Activated CD4-positive, alpha-beta memory T cell treated with anti-CD3 and anti-CD28 coated beads, Interleukin-2, amount 10 ng/mL, durations not matched to agents 7 days and 5 days (primary cell): ENCODE results near the gene GAL3ST1. TPM values are rescaled to one million over a fixed set of nuclear protein-coding genes. Genes with fewer than 3 reads are reported as not detected.
"Not testable (repeated sequence)": the region's sequence is repeated elsewhere in the genome, so short reads cannot be mapped to it uniquely, and the experiment has no call there.

Source experiments
- CTCF ChIA-PET: fragments of 350-600 bp; sonication (Branson Sonifier 250); formaldehyde crosslinking; loops from one replicate; lab custom pipeline; 2021; ENCODE audit warnings: antibody characterized with exemption, inconsistent platforms; lab: Charles Lee
- POLR2A ChIA-PET: fragments of 350-600 bp; sonication (Branson Sonifier 250); formaldehyde crosslinking; loops from one replicate; lab custom pipeline; 2021; ENCODE audit warnings: antibody characterized with exemption; lab: Charles Lee
- DNase-seq: peaks from one replicate; pipeline ENCODE4 v3.0.0-alpha.2; 2020
- H3K27ac Mint-ChIP-seq: one replicate; pipeline ENCODE4 v1.8.0; 2021; ENCODE audit warnings: mild to moderate bottlenecking, mixed read lengths
- H3K27me3 Mint-ChIP-seq: one replicate; pipeline ENCODE4 v1.8.0; 2021; ENCODE audit warnings: mixed read lengths
- H3K36me3 Mint-ChIP-seq: one replicate; pipeline ENCODE4 v1.8.0; 2021; ENCODE audit warnings: low read depth, mixed read lengths
- H3K4me1 Mint-ChIP-seq: one replicate; pipeline ENCODE4 v1.8.0; 2021; ENCODE audit warnings: mixed read lengths
- H3K4me3 Mint-ChIP-seq: one replicate; pipeline ENCODE4 v1.8.0; 2021; ENCODE audit warnings: mild to moderate bottlenecking, mixed read lengths
- H3K9me3 Mint-ChIP-seq: one replicate; pipeline ENCODE4 v1.8.0; 2021; ENCODE audit warnings: mixed read lengths
- total RNA-seq, 2 experiments: library from RNA; stranded (reverse); gene quantifications; one replicate each; pipeline ENCODE4 v1.2.3, GENCODE V29; 2021

Gene GAL3ST1
- total RNA-seq, 2 experiments from 2014 or later, result not detected

GRCh38 chr22:30592360-30592713, 17.9 kb upstream of the GAL3ST1 start:
- peaks cover 11% of the 10 kb centered on the region for H3K27me3 Mint-ChIP-seq
- H3K9me3 Mint-ChIP-seq, H3K4me1 Mint-ChIP-seq, H3K4me3 Mint-ChIP-seq, H3K27ac Mint-ChIP-seq, DNase-seq: not testable (repeated sequence)
- POLR2A ChIA-PET, result interaction anchor here (0.6 to 3.8 kb wide), 5 partner anchors 8 to 169 kb away, joined by 3 to 16 read pairs (median 11); partner anchors contain the start of genes SLC35E4 and TCN2
- CTCF ChIA-PET, result interaction anchor here (1.7 to 9.2 kb wide), 3 partner anchors 9 to 42 kb away, joined by 12 to 54 read pairs (median 12); partner anchors contain the start of gene TCN2
- H3K36me3 Mint-ChIP-seq, result peaks cover 13% of the 10 kb centered on the region

GRCh38 chr22:30591588-30592359, 17.3 kb upstream of the GAL3ST1 start, which contains the start of gene PES1:
Gene PES1 (minus strand): TSS chr22:30591910. CDS start chr22:30591833, 77 bp downstream.
- Mint-ChIP-seq H3K27ac (no peak within 1 kb of the TSS), H3K9me3 (no peaks in the 10 kb centered on the region), H3K4me3 (no peak within 1 kb of the TSS), H3K36me3 (peaks cover 18% of the 10 kb centered on the region), H3K27me3 (peaks cover 10% of the 10 kb centered on the region), H3K4me1 (peaks cover 1% of the 10 kb centered on the region)
- ChIA-PET POLR2A (interaction anchor here (0.6 to 3.8 kb wide), 8 partner anchors 13 to 168 kb away, joined by 3 to 16 read pairs (median 4); partner anchors contain the start of genes SLC35E4 and TCN2), CTCF (interaction anchor here (0.9 to 9.2 kb wide), 4 partner anchors 10 to 168 kb away, joined by 3 to 54 read pairs (median 12); partner anchors contain the start of gene TCN2)
- DNase-seq, result peak; percentile 95

- H3K9me3 Mint-ChIP-seq, result no peaks in the 10 kb centered on the region
- CTCF ChIA-PET, result interaction anchor here (0.9 to 9.2 kb wide), 4 partner anchors 10 to 167 kb away, joined by 3 to 54 read pairs (median 12); partner anchors contain the start of gene TCN2
- POLR2A ChIA-PET, result interaction anchor here (0.7 to 3.8 kb wide), 7 partner anchors 13 to 168 kb away, joined by 3 to 16 read pairs (median 5); partner anchors contain the start of genes SLC35E4 and TCN2
- peaks cover 10% of the 10 kb centered on the region for H3K27me3 Mint-ChIP-seq
- peaks cover 23% of the 10 kb centered on the region for H3K36me3 Mint-ChIP-seq
- DNase-seq, result no peak
- peaks cover 1% of the 10 kb centered on the region for H3K4me1 Mint-ChIP-seq
- H3K27ac Mint-ChIP-seq, result no peak overlapping the region
- H3K4me3 Mint-ChIP-seq, result no peak overlapping the region
Measured at GRCh38 chr22:30591191-30591587, 16.7 kb upstream of the GAL3ST1 start.

- Mint-ChIP-seq H3K27me3 (no peaks in the 10 kb centered on the region), H3K4me1 (no peaks in the 10 kb centered on the region), H3K27ac (no peak overlapping the region), H3K4me3 (no peak overlapping the region), H3K9me3 (no peaks in the 10 kb centered on the region), H3K36me3 (peaks cover 51% of the 10 kb centered on the region)
- ChIA-PET CTCF (interaction anchor here (1.2 to 1.9 kb wide), 2 partner anchors 15 to 168 kb away, joined by 4 to 6 read pairs; no protein-coding TSS in a partner anchor), POLR2A (interaction anchor here (0.7 kb wide), 1 partner anchor 13 kb away, joined by 3 read pairs; no protein-coding TSS in a partner anchor)
- DNase-seq, result no peak
Measured at GRCh38 chr22:30586414-30586813, 11.9 kb upstream of the GAL3ST1 start.

GRCh38 chr22:30584441-30584840, 10.0 kb upstream of the GAL3ST1 start:
- Mint-ChIP-seq H3K4me1 (no peaks in the 10 kb centered on the region), H3K27me3 (no peaks in the 10 kb centered on the region), H3K27ac (no peak overlapping the region), H3K36me3 (peaks cover 70% of the 10 kb centered on the region), H3K9me3 (no peaks in the 10 kb centered on the region), H3K4me3 (no peak overlapping the region)
- no peak for DNase-seq
- ChIA-PET CTCF (no interaction called here), POLR2A (no interaction called here)

- DNase-seq, result no peak
- Mint-ChIP-seq H3K27ac (no peak overlapping the region), H3K36me3 (peaks cover 74% of the 10 kb centered on the region), H3K4me1 (no peaks in the 10 kb centered on the region), H3K9me3 (no peaks in the 10 kb centered on the region), H3K4me3 (no peak overlapping the region), H3K27me3 (no peaks in the 10 kb centered on the region)
- POLR2A ChIA-PET, result no interaction called here
- CTCF ChIA-PET, result no interaction called here
Measured at GRCh38 chr22:30582788-30583545, 8.5 kb upstream of the GAL3ST1 start.

- H3K4me3 Mint-ChIP-seq, result no peak overlapping the region
- no peaks in the 10 kb centered on the region for H3K9me3 Mint-ChIP-seq
- POLR2A ChIA-PET, result no interaction called here
- DNase-seq, result no peak
- peaks cover 75% of the 10 kb centered on the region for H3K36me3 Mint-ChIP-seq
- H3K27me3 Mint-ChIP-seq, result no peaks in the 10 kb centered on the region
- CTCF ChIA-PET, result no interaction called here
- H3K4me1 Mint-ChIP-seq, result no peaks in the 10 kb centered on the region
- no peak overlapping the region for H3K27ac Mint-ChIP-seq
Measured at GRCh38 chr22:30582051-30582450, 7.6 kb upstream of the GAL3ST1 start.

GRCh38 chr22:30580896-30581295, 6.4 kb upstream of the GAL3ST1 start:
- CTCF ChIA-PET, result no interaction called here
- H3K4me3 Mint-ChIP-seq, result no peak overlapping the region

GRCh38 chr22:30578481-30578880, 4.0 kb upstream of the GAL3ST1 start:
- H3K4me1 Mint-ChIP-seq, result no peaks in the 10 kb centered on the region
- no peaks in the 10 kb centered on the region for H3K9me3 Mint-ChIP-seq
- no peak for DNase-seq
- no peak overlapping the region for H3K27ac Mint-ChIP-seq
- POLR2A ChIA-PET, result no interaction called here
- no peak overlapping the region for H3K4me3 Mint-ChIP-seq
- CTCF ChIA-PET, result interaction anchor here (1.7 kb wide), 1 partner anchor 29 kb away, joined by 3 read pairs; the partner anchor contains the start of gene TCN2
- H3K27me3 Mint-ChIP-seq, result peaks cover 4% of the 10 kb centered on the region
- H3K36me3 Mint-ChIP-seq, result peaks cover 65% of the 10 kb centered on the region

More at GRCh38 chr22:30580896-30581295, 6.4 kb upstream of the GAL3ST1 start:
- peaks cover 73% of the 10 kb centered on the region for H3K36me3 Mint-ChIP-seq
- POLR2A ChIA-PET, result interaction anchor here (1.2 kb wide), 1 partner anchor 9 kb away, joined by 3 read pairs; no protein-coding TSS in a partner anchor
- H3K9me3 Mint-ChIP-seq, result no peaks in the 10 kb centered on the region
- no peak overlapping the region for H3K27ac Mint-ChIP-seq
- no peak for DNase-seq
- no peaks in the 10 kb centered on the region for H3K4me1 Mint-ChIP-seq
- H3K27me3 Mint-ChIP-seq, result no peaks in the 10 kb centered on the region

GRCh38 chr22:30575859-30576258, 1.4 kb upstream of the GAL3ST1 start:
- H3K4me3 Mint-ChIP-seq, result no peak overlapping the region
- H3K4me1 Mint-ChIP-seq, result no peaks in the 10 kb centered on the region
- peaks cover 51% of the 10 kb centered on the region for H3K36me3 Mint-ChIP-seq
- ChIA-PET CTCF (no interaction called here), POLR2A (interaction anchor here (0.9 kb wide), 1 partner anchor 14 kb away, joined by 3 read pairs; no protein-coding TSS in a partner anchor)
- no peaks in the 10 kb centered on the region for H3K9me3 Mint-ChIP-seq
- no peak for DNase-seq
- no peak overlapping the region for H3K27ac Mint-ChIP-seq
- peaks cover 9% of the 10 kb centered on the region for H3K27me3 Mint-ChIP-seq

GRCh38 chr22:30574997-30575671, 669 bp upstream of the GAL3ST1 start:
- peaks cover 9% of the 10 kb centered on the region for H3K27me3 Mint-ChIP-seq
- peaks cover 44% of the 10 kb centered on the region for H3K36me3 Mint-ChIP-seq
- ChIA-PET CTCF (no interaction called here), POLR2A (interaction anchor here (0.6 kb wide), 1 partner anchor 35 kb away, joined by 3 read pairs; no protein-coding TSS in a partner anchor)
- no peak for DNase-seq
- H3K4me1 Mint-ChIP-seq, result no peaks in the 10 kb centered on the region
- H3K4me3 Mint-ChIP-seq, result no peak overlapping the region
- H3K9me3 Mint-ChIP-seq, result no peaks in the 10 kb centered on the region
- H3K27ac Mint-ChIP-seq, result no peak overlapping the region

GRCh38 chr22:30573594-30574094, 821 bp downstream of the GAL3ST1 start:
- no peak for DNase-seq
- ChIA-PET CTCF (no interaction called here), POLR2A (interaction anchor here (0.6 kb wide), 1 partner anchor 12 kb away, joined by 3 read pairs; no protein-coding TSS in a partner anchor)
- Mint-ChIP-seq H3K4me3 (no peak overlapping the region), H3K36me3 (peaks cover 29% of the 10 kb centered on the region), H3K27me3 (peaks cover 14% of the 10 kb centered on the region), H3K27ac (no peak overlapping the region), H3K4me1 (no peaks in the 10 kb centered on the region), H3K9me3 (no peaks in the 10 kb centered on the region)
